RPMI8226 (cell line): ENCODE measurements around the gene RARA.
"Not testable (repeated sequence)": the region's sequence is repeated elsewhere in the genome, so short reads cannot be mapped to it uniquely, and the experiment has no call there.

Experiments
- DNase-seq: peaks from one replicate; pipeline ENCODE4 v3.0.0-alpha.2; 2015

The RARA gene

GRCh38 chr17:40361063-40361924 is 52.3 kb downstream of the RARA start:
- no peak for DNase-seq

- DNase-seq, result no peak
These were observed 53.1 kb downstream of the RARA start for GRCh38 chr17:40361925-40362695.

DNA sequence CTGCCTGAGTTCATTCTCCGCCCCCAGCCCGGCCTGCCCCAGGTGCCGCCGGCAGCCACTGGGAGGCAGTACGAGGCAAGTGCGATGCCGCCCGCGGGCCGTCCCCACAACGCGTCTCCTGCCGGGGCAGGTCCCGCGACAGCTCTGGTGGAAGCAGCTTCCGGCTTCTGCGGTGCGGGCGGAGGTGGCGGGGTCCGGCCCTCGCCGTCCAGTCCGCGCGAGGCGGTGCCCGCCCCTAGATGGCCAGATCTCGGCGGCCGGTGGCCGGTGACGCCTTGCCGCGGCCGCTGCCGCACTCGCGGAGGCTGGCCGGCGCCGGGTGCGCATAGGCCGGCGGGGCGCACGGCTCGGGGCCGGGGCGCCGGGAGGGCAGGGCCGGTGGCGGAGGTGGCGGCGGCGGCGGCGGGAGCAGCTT is 53.7 kb downstream of the RARA start:
- peak; percentile 88 for DNase-seq

GRCh38 chr17:40363111-40363827 is 54.3 kb downstream of the RARA start:
- peak; percentile 46 for DNase-seq

DNA sequence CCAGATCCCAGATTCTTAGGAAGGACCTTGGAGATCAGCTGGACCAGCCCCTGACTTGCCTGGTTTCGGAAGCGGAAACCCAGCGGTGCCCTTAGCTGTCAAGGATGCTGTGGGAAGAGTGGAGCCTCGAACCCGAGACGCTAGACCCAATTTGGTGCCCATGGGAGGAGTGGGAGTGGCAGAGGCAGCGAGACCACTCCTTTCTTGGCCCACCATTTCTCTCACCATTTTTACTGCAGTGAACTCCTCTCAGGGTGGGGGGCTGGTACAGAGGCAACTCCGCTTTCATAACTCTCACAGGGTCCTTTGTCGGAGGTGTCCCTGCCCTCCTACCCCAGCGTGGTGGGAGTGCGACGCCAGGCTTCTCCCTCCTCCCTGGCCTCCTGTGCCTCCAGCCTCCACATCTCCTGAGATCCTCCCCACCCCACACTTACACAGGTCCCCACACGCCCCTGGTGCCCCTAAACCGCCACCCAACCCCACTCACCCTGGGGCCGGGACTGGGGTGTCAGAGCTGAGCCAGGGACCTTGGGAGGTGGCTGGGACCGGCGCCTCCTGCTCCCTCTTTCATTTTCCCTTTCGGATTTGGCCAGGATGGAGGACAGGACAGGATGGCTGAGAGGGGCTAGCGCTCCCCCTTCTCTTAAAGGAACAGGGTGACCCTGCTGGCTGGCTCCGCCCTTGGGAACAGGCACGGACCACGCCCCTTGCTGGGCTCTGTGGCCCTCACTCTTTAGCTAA is 55.3 kb downstream of the RARA start, which contains the start of gene GJD3:
Gene GJD3, minus strand, starts transcription at position 617 of the 741 bp plus-strand sequence. CDS start 922 bp downstream, outside the sequence.
- DNase-seq, result no peak

DNA sequence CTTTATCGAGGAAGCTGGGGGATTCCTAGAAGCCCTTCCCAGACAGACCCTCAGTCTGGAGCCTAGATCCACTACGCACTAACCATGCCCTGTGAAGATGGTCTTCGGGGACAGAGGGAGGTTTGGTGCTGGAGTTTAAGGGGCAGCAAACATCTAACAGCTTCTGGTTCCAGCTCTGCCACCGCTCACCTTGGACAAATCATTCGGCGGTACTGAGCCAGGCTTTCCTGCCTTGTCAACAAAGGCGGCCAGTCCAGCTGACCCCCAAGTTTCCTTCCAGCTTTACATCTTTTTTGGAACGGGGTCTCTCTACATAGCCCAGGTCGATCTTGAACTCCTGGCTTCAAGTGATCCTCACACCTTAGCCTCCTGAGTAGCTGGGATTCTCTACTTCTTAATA is 55.9 kb downstream of the RARA start:
- no peak for DNase-seq

GRCh38 chr17:40366076-40366860 is 57.3 kb downstream of the RARA start:
- no peak for DNase-seq

DNA sequence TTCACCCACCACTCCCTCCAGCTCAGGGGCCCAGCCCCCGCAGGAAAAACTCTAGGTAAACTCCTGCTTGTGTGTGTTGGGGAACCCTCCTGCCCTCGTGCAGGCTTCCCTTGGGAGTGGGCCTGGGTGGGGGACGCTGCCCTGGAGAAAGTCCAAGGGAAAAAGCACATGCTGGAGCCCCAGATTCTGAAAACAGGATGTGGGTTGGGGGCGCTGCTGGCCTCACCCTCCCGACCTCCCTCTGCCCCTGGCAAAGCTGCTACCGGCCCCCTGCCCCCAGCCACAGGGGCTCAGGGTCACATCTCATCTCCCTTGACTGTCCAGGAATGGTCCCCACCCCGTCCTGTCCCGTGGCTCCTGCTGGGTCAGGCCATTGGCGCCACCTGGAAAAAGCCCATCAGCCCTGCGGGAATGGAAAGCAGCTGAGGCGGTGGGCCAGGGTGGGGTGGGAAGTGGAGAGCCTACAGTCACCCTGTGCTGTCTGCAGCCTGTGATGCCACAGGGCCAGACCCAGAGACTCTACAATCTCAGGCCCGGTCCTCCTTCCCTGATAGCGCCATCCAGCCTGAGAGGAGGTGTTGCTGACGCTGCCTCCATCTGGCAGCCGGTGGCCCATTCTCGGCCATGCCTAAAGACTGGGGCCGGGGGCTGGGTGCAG is 58.0 kb downstream of the RARA start:
- DNase-seq, result no peak

GRCh38 chr17:40367728-40368127 is 58.7 kb downstream of the RARA start:
- not testable (repeated sequence) for DNase-seq

DNA sequence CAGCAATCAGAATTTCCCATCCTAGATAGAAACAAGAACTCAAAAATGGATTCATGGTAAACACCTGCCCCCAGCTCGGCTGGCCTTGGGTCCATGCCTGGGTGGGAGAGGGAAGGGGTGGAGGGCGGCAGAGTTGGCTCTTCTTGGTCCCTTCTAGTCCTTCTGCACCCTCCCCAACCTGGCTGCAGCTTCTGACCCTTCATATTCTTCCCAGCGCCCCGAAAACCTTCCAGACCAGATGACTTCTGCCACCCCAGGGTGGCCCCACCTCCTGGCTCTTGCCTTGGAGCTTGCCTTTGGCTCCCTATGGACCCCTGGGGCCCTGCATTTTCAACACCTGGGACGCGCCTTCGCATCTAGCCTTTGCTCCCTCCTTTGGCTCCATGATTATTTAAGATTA is 60.9 kb downstream of the RARA start:
- no peak for DNase-seq

DNA sequence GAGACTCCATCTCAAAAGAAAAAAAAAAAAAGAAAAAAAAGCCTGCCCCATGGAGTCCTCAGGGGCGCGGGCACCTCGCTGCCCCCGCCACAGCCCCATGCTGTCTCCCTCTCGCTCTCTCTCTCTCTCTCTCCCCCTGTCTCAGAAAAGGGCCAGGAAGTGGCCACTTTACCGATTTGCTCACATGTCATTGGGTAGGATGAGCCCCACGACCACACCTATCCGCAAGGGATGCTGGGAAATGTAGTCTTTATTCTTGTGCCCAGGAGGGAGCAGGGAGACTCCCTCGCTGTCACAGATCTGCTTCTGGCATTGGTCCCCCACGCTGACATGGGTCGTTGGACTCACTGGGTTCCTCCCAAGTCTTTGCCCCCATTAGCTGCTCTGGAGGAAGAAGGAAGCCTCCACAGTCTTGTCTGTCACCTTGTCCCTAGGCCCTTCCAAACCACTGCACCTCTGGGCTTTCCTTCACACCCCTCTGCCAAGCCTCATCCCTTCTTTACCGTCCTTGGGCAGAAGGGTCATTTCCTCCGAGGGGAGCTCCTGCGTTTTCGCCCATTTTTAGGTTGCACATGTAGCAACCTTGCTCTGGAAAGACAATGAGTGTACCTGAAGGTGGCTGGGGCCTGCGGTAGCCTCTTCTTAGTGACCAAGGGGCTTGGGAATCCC is 62.4 kb downstream of the RARA start:
- no peak for DNase-seq

- no peak for DNase-seq
These were observed 63.1 kb downstream of the RARA start for GRCh38 chr17:40372031-40372430.

- not testable (repeated sequence) for DNase-seq
These were observed 63.7 kb downstream of the RARA start for GRCh38 chr17:40372644-40373043.

- DNase-seq, result no peak
These were observed 64.3 kb downstream of the RARA start for GRCh38 chr17:40373324-40373723.

- no peak for DNase-seq
These were observed 65.0 kb downstream of the RARA start for GRCh38 chr17:40373999-40374398.

DNA sequence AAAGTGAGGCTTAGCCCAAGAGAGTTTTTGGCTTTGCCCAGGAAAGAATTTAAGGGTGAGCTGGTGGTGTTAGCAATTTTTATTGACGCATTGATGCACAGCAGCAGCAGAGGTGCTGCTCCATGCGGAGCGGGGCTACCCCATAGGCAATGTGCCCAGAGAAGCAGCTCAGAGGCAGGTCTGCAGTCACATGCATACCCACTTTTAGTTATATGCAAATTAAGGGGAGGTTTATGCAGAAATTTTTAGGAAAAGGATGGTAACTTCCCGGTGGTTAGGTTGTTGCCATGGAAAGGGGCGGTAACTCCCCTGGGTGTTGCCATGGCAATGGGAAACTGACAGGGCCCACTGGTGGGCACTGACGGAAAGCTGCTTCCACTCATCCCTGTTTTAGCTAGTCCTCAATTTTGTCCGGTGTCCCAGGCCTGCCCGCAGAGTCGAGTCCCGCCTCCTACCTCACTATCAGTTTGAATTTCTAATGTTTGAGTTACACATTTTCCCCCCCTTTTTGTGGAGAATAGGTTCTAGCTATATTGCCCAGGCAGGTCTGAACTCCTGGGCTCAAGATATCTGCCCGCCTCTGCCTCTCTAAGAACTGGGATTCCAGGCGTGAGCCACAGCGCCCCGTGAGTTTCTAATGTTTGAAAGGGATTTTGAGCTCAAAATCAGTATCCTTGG is 66.0 kb downstream of the RARA start:
- no peak for DNase-seq

DNA sequence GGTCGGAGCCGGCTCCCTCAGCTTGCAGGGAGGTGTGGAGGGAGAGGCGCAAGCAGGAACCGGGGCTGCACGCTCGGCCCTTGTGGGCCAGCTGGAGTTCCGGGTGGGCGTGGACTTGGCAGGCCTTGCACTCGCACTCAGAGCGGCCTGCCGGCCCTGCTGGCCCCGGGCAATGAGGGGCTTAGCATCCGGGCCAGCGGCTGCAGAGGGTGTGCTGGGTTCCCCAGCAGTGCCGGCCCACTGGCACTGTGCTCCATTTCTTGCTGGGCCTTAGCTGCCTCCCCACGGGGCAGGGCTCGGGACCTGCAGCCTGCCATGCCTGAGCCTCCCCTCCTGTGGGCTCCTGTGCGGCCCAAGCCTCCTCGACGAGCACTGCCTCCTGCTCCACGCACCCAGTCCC is 66.8 kb downstream of the RARA start:
- not testable (repeated sequence) for DNase-seq

GRCh38 chr17:40376541-40376940 is 67.6 kb downstream of the RARA start:
- DNase-seq, result not testable (repeated sequence)

GRCh38 chr17:40377832-40378231 is 68.9 kb downstream of the RARA start:
- no peak for DNase-seq

- DNase-seq, result no peak
These were observed 70.0 kb downstream of the RARA start for GRCh38 chr17:40378966-40379365.
